SK-N-SH treated with all-trans-retinoic acid at 6 μM for 48 hours (cell line): ENCODE measurements around the gene CPA2.

Source experiments
- ATAC-seq: fragments of 200-7000 bp; cut with Tn5 transposase; 3 replicates; pipeline ENCODE4 v1.9.1; 2020; ENCODE audit warnings: mild to moderate bottlenecking, moderate library complexity
- ARNTL ChIP-seq: fragments of 450-650 bp; formaldehyde crosslinking; IDR thresholded peaks from 2 replicates; pipeline ENCODE4 v1.5.0; 2020; ENCODE audit warnings: low read depth, mild to moderate bottlenecking, moderate library complexity, borderline replicate concordance
- BACH2 ChIP-seq: fragments of 250-450 bp; sonication (Bioruptor Pico); IDR thresholded peaks from 2 replicates; pipeline ENCODE4 v1.9.0; 2021; ENCODE audit warnings: mild to moderate bottlenecking, borderline replicate concordance
- CSDC2 ChIP-seq: fragments of 250-450 bp; sonication (Bioruptor Pico); IDR thresholded peaks from 2 replicates; pipeline ENCODE4 v1.5.0; 2020; ENCODE audit warnings: mild to moderate bottlenecking, moderate library complexity
- CSRNP3 ChIP-seq: fragments of 250-450 bp; sonication (Bioruptor Pico); IDR thresholded peaks from 2 replicates; pipeline ENCODE4 v1.5.1; 2021; ENCODE audit warnings: mild to moderate bottlenecking, moderate library complexity
- ESRRG ChIP-seq: fragments of 250-450 bp; sonication (Bioruptor Pico); IDR thresholded peaks from 2 replicates; pipeline ENCODE4 v1.6.1; 2021; ENCODE audit warnings: mild to moderate bottlenecking
- GLIS3 ChIP-seq: fragments of 250-450 bp; sonication (Bioruptor Pico); IDR thresholded peaks from 2 replicates; pipeline ENCODE4 v1.5.0; 2020; ENCODE audit warnings: mild to moderate bottlenecking, moderate library complexity
- ISL1 ChIP-seq: fragments of 250-450 bp; sonication (Bioruptor Pico); IDR thresholded peaks from 2 replicates; pipeline ENCODE4 v2.1.2; 2022; ENCODE audit warnings: mild to moderate bottlenecking, moderate library complexity
- OSR1 ChIP-seq: fragments of 250-450 bp; sonication (Bioruptor Pico); IDR thresholded peaks from 2 replicates; pipeline ENCODE4 v1.8.0; 2022; ENCODE audit warnings: moderate library complexity, mild to moderate bottlenecking, inconsistent platforms
- PATZ1 ChIP-seq: fragments of 250-450 bp; sonication (Bioruptor Pico); IDR thresholded peaks from 2 replicates; pipeline ENCODE4 v1.8.0; 2020; ENCODE audit warnings: mild to moderate bottlenecking, moderate library complexity, borderline replicate concordance
- PPARA ChIP-seq: fragments of 250-450 bp; sonication (Bioruptor Pico); IDR thresholded peaks from 2 replicates; pipeline ENCODE4 v1.5.0; 2020; ENCODE audit warnings: mild to moderate bottlenecking, borderline replicate concordance
- RARB ChIP-seq: fragments of 250-450 bp; sonication (Bioruptor Pico); IDR thresholded peaks from 2 replicates; pipeline ENCODE4 v1.8.0; 2021; ENCODE audit warnings: mild to moderate bottlenecking, moderate library complexity
- SNAI2 ChIP-seq: fragments of 250-450 bp; sonication (Bioruptor Pico); IDR thresholded peaks from 2 replicates; pipeline ENCODE4 v1.5.0; 2020; ENCODE audit warnings: mild to moderate bottlenecking, moderate library complexity
- TCF4 ChIP-seq: fragments of 250-450 bp; sonication (Bioruptor Pico); IDR thresholded peaks from 2 replicates; pipeline ENCODE4 v1.8.0; 2021; ENCODE audit warnings: mild to moderate bottlenecking, moderate library complexity, borderline replicate concordance
- TOX ChIP-seq: fragments of 250-450 bp; sonication (Bioruptor Pico); IDR thresholded peaks from 2 replicates; pipeline ENCODE4 v1.8.0; 2021; ENCODE audit warnings: mild to moderate bottlenecking, moderate library complexity, borderline replicate concordance
- ZC3H10 ChIP-seq: fragments of 250-450 bp; sonication (Bioruptor Pico); IDR thresholded peaks from 2 replicates; pipeline ENCODE4 v1.5.1; 2021; ENCODE audit warnings: mild to moderate bottlenecking, moderate library complexity
- ZFP3 ChIP-seq: fragments of 250-450 bp; sonication (Bioruptor Pico); IDR thresholded peaks from 2 replicates; pipeline ENCODE4 v1.5.0; 2020; ENCODE audit warnings: mild to moderate bottlenecking, moderate library complexity
- ZFP30 ChIP-seq: fragments of 450-650 bp; formaldehyde crosslinking; IDR thresholded peaks from 2 replicates; pipeline ENCODE4 v1.5.0; 2022; ENCODE audit warnings: mild to moderate bottlenecking, moderate library complexity
- ZNF565 ChIP-seq: fragments of 450-650 bp; formaldehyde crosslinking; conservative IDR thresholded peaks from 2 replicates; pipeline ENCODE4 v1.5.0; 2020; ENCODE audit warnings: low read depth, mild to moderate bottlenecking, moderate library complexity
- ZNF70 ChIP-seq: fragments of 450-650 bp; formaldehyde crosslinking; IDR thresholded peaks from 2 replicates; pipeline ENCODE4 v1.5.0; 2020; ENCODE audit warnings: mild to moderate bottlenecking, moderate library complexity
- ZNF8 ChIP-seq: fragments of 450-650 bp; formaldehyde crosslinking; IDR thresholded peaks from 2 replicates; pipeline ENCODE4 v1.5.0; 2020; ENCODE audit warnings: mild to moderate bottlenecking, moderate library complexity
- TF ChIP-seq, protein P1 (sequence below): fragments of 250-450 bp; sonication (Bioruptor Pico); IDR thresholded peaks from 2 replicates; pipeline ENCODE4 v1.8.0; 2021; ENCODE audit warnings: low read depth, mild to moderate bottlenecking, moderate library complexity, borderline replicate concordance
- TF ChIP-seq, protein P2 (sequence below): fragments of 250-450 bp; sonication (Bioruptor Pico); IDR thresholded peaks from 2 replicates; pipeline ENCODE4 v1.5.0; 2020; ENCODE audit warnings: mild to moderate bottlenecking, moderate library complexity

Gene CPA2

GRCh38 chr7:130290745-130291144, 24.1 kb downstream of the CPA2 start:
- ATAC-seq, result no peak

DNA sequence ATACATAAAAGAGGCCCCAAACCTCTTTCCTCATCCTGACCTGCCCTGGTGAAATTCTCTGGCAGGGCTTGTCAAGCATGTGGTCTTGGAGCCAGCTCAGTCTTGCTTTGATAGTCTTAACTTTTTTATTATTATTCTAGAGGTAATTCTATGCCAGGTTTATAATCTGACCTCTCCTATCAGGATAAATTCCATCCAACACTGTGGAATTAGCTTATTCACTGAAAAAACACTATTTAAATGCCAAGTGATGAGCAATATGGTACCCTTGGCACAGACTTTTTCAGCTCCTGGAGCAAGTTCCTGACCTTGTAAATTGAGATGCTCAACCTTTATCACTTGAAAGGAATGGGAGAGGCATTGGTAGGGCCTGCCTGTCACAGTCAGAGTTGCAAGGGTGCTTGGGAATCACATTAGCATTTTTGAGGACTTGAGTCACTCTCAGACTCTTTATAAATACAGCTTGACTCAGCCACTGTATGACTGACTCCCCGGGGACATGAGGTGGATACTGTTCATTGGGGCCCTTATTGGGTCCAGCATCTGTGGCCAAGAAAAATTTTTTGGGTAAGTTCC, 26.1 kb downstream of the CPA2 start, which contains the start of gene CPA4:
Gene CPA4 (plus strand): TSS at position 480 of the 576 bp plus-strand sequence. CDS start 20 bp downstream, at position 500.
- ATAC-seq, result peak; percentile 96
- TF ChIP-seq ISL1 (CRISPR knock-in tag), result peak; percentile 91
- TF ChIP-seq, protein P1, sequence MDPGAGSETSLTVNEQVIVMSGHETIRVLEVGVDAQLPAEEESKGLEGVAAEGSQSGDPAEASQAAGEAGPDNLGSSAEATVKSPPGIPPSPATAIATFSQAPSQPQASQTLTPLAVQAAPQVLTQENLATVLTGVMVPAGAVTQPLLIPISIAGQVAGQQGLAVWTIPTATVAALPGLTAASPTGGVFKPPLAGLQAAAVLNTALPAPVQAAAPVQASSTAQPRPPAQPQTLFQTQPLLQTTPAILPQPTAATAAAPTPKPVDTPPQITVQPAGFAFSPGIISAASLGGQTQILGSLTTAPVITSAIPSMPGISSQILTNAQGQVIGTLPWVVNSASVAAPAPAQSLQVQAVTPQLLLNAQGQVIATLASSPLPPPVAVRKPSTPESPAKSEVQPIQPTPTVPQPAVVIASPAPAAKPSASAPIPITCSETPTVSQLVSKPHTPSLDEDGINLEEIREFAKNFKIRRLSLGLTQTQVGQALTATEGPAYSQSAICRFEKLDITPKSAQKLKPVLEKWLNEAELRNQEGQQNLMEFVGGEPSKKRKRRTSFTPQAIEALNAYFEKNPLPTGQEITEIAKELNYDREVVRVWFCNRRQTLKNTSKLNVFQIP (CRISPR knock-in tag), result 0 out of 2 replicates have a peak, but pooled peaks have one; percentile 21
- TF ChIP-seq ZNF565, result no peak

More at GRCh38 chr7:130290745-130291144, 24.1 kb downstream of the CPA2 start:
- TF ChIP-seq ESRRG, result no peak
- TF ChIP-seq RARB (CRISPR knock-in tag), result no peak
- no peak for TF ChIP-seq TCF4 (CRISPR knock-in tag)
- TF ChIP-seq OSR1 (CRISPR knock-in tag), result no peak
- no peak for TF ChIP-seq CSDC2 (CRISPR knock-in tag)
- no peak for TF ChIP-seq CSRNP3 (CRISPR knock-in tag)
- no peak for TF ChIP-seq ZFP3 (CRISPR knock-in tag)
- no peak for TF ChIP-seq PPARA
- no peak for TF ChIP-seq ZNF8 (CRISPR knock-in tag)
- no peak for TF ChIP-seq ARNTL (CRISPR knock-in tag)
- no peak for TF ChIP-seq ZFP30 (CRISPR knock-in tag)
- TF ChIP-seq ZC3H10 (CRISPR knock-in tag), result no peak
- no peak for TF ChIP-seq PATZ1
- no peak for TF ChIP-seq SNAI2 (CRISPR knock-in tag)
- no peak for TF ChIP-seq ZNF565
- TF ChIP-seq BACH2 (CRISPR knock-in tag), result no peak
- no peak for TF ChIP-seq ISL1 (CRISPR knock-in tag)
- no peak for TF ChIP-seq TOX (CRISPR knock-in tag)
- TF ChIP-seq, protein P1 (CRISPR knock-in tag), result no peak

DNA sequence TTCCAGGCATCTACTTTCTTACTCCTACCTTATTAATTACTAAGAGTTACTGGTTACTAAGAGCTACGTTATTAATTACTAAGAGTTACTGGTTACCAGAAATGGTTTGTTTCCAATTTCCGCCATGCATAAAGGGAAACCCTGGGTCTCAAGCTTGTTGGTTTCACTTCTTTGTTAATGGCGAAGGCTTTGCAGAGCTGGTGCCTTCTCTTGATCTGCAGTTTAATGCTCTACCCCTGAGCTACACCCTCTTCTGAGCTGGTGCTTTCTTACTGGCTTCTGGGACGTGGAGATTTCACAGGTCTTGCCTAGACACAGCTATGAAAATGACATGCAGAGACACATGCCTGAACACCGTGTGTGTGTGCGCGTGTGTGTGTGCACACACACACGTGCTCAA, 26.9 kb downstream of the CPA2 start:
- no peak for TF ChIP-seq CSRNP3 (CRISPR knock-in tag)
- TF ChIP-seq, protein P2, sequence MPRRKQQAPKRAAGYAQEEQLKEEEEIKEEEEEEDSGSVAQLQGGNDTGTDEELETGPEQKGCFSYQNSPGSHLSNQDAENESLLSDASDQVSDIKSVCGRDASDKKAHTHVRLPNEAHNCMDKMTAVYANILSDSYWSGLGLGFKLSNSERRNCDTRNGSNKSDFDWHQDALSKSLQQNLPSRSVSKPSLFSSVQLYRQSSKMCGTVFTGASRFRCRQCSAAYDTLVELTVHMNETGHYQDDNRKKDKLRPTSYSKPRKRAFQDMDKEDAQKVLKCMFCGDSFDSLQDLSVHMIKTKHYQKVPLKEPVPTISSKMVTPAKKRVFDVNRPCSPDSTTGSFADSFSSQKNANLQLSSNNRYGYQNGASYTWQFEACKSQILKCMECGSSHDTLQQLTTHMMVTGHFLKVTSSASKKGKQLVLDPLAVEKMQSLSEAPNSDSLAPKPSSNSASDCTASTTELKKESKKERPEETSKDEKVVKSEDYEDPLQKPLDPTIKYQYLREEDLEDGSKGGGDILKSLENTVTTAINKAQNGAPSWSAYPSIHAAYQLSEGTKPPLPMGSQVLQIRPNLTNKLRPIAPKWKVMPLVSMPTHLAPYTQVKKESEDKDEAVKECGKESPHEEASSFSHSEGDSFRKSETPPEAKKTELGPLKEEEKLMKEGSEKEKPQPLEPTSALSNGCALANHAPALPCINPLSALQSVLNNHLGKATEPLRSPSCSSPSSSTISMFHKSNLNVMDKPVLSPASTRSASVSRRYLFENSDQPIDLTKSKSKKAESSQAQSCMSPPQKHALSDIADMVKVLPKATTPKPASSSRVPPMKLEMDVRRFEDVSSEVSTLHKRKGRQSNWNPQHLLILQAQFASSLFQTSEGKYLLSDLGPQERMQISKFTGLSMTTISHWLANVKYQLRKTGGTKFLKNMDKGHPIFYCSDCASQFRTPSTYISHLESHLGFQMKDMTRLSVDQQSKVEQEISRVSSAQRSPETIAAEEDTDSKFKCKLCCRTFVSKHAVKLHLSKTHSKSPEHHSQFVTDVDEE (CRISPR knock-in tag), result no peak
- TF ChIP-seq ARNTL (CRISPR knock-in tag), result no peak
- no peak for TF ChIP-seq BACH2 (CRISPR knock-in tag)
- no peak for TF ChIP-seq GLIS3 (CRISPR knock-in tag)
- no peak for TF ChIP-seq CSDC2 (CRISPR knock-in tag)
- TF ChIP-seq ISL1 (CRISPR knock-in tag), result no peak
- no peak for TF ChIP-seq ZNF70 (CRISPR knock-in tag)
- TF ChIP-seq TOX (CRISPR knock-in tag), result no peak
- no peak for TF ChIP-seq PATZ1
- TF ChIP-seq ZNF8 (CRISPR knock-in tag), result no peak
- TF ChIP-seq ZFP3 (CRISPR knock-in tag), result no peak
- no peak for TF ChIP-seq SNAI2 (CRISPR knock-in tag)
- no peak for TF ChIP-seq ZFP30 (CRISPR knock-in tag)
- TF ChIP-seq TCF4 (CRISPR knock-in tag), result no peak
- TF ChIP-seq ESRRG, result no peak
- ATAC-seq, result peak; percentile 1; the same call in 1 of the 3 replicates
